ENCODE measurements around the gene GP1BB. TPM values are rescaled to one million over a fixed set of nuclear protein-coding genes. Genes with fewer than 3 reads are reported as not detected.

The GP1BB gene
- total RNA-seq, 1 experiment from 2014 or later = 1.6 TPM

DNA sequence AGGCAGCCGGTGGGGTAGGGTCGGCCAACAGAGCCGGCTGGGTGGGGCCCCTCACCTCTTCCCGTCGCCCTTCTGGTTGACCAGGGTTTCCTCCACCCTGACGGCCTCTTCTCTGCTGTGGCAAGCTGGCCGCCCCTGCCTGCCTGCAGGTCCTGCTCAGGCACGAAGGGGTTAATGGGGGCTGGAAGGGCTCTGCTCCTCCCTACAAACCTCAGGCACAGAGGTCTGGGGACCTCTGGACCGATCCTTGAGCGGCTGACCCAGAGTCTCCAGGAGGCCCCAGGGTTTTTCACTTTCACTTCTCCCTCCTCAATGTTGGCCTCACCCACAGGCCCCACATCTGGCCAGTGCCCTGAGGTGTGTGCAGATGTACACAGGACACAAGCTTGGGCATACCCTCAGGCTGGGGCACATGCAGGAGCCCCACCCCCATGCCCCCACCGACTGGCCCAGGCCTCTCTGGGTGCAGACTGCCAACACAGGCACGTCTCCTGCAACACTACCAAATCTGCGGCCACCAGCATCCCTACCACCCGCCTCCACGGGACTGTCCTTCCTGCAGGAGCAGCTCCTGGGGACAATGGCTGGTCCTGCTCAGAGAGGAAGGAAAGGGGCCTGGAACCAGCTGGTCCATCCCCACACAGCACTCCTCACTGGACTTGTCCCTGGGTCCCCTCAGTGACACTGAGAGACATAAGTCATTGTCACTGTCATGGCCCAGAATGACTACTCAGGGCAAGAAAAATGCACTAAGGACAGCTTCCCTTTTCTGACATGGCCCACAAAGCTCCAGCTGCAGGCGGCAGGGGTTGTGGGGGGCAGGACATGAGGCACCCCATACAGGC lies 34.0 kb downstream of the GP1BB start:
- in situ Hi-C loops (cut with HindIII; ENCODE audit: low pct_unique_long_range_greater_than_20kb, low sequenced_read_pairs) = loop anchor here (10.0 kb wide), 1 partner anchor 77 kb away; no protein-coding TSS in a partner anchor
- DNase-seq (ENCODE audit: low read depth, low spot score) = no peak

DNA sequence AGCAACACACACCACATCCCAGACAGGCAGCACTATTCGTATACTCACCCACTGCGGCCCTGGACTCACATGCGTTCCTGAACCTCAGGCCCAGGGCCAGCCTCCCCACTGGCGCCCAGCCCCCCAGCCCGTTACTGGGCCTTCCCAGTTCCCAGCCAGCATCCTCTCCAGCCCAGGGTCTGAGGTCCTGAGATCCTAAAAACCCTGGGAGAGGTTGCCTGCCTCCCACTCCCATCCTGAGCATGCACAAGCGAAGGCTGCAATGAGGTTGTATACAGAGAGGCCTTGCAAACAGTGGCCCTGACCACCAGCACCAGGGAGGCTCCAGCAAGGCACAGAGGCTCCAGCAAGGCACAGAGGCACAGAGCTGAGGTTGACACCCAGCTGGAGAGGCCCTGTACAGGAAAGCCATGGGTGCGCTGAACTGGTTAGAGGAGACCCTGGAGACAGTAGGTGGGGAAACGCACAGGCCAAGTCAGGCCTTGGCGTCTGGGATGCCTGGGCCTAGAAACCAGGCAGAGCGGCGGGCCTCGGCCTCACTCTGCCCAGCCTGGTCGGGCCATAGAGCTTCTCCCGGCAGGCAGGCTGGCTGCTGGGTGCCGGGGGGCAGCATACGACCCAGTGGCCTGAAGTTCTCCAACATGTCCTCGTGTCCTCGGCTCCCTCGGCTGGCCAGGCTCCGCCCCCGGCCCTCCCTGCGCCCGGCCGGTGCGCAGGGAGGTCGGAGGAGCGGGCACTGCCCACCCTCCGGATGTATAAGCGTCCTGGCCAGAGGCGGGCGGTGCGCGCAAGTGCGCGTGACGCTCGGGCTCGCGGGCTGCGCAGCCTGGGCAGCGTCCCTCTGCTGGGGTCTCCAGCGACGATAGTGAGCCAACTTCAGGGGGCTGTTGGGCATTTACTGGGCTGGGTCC lies 34.9 kb downstream of the GP1BB start:
- in situ Hi-C loops (cut with HindIII; ENCODE audit: low pct_unique_long_range_greater_than_20kb, low sequenced_read_pairs) = loop anchor here (10.0 kb wide), 1 partner anchor 77 kb away; no protein-coding TSS in a partner anchor
- no peak for DNase-seq (ENCODE audit: low read depth, low spot score)

DNA sequence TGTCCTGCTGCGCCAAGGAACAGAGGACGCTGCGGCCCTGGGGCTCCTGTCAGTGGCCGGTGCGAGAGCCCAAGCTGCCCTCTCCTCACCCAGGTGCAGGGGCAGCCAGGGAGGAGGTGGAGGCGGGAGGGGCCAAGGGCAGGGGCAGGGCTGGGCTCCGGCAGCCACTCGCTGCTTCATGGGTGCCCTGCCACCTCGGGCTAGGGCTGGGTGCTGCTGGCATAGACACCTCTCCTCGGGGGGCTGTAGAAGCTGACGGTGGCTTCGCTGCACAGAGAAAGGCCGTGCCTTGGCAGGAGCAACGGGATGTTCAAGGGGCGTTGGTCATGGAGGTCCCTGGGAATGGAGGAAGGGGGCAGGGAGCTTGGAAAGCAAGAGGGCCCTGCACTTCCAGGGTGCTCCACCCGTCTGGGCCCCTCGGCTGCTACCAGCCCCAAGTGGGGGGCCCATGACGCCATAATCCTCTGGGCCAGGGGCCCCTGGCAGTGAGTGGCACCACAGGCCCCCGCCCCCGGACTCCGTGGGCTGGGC lies 35.6 kb downstream of the GP1BB start:
- in situ Hi-C loops (cut with HindIII; ENCODE audit: low pct_unique_long_range_greater_than_20kb, low sequenced_read_pairs) = loop anchor here (10.0 kb wide), 1 partner anchor 76 kb away; no protein-coding TSS in a partner anchor
- no peak for DNase-seq (ENCODE audit: low read depth, low spot score)

DNA sequence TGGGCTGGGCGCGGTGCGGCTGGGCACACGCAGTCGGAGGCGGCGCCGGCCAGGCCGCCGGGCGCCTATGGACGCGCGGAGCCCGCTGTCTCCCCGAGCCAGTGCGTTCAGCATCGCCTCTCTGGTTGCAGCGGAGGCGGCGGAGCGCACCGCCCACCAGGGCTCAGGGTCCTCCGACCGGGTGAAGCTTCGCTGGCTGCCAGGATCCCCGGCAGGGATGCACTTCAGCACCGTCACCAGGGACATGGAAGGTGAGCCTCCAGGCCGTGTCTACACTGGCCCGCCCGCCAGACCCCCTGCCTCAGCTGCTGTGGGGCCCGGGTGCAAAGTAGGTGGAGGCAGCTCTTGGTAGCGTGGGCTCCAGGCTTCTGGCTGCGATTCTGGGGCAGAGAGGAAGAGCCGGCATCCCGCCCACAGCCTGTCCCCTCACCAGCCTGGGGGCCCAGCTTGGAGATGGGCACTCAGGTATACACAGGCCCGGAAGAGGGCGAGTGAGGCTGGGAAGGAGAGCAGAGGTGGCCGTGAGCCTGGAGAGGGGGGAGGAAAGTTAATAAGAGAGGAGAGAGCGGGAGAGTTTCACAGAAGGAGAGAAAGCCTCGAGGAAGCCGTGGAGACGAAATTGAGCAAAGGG lies 36.2 kb downstream of the GP1BB start:
- in situ Hi-C loops (cut with HindIII; ENCODE audit: low pct_unique_long_range_greater_than_20kb, low sequenced_read_pairs) = loop anchor here (10.0 kb wide), 1 partner anchor 75 kb away; no protein-coding TSS in a partner anchor
- DNase-seq (ENCODE audit: low read depth, low spot score) = no peak

- no peak for DNase-seq (ENCODE audit: low read depth, low spot score)
- in situ Hi-C loops (cut with HindIII; ENCODE audit: low pct_unique_long_range_greater_than_20kb, low sequenced_read_pairs) = no loop called here
Observed at GRCh38 chr22:19760058-19760950, 37.0 kb downstream of the GP1BB start, which contains the start of gene TBX1. TSS of gene TBX1 (plus strand) at chr22:19760778. CDS start at chr22:19760844, 66 bp downstream.

- DNase-seq (ENCODE audit: low read depth, low spot score) = no peak
- in situ Hi-C loops (cut with HindIII; ENCODE audit: low pct_unique_long_range_greater_than_20kb, low sequenced_read_pairs) = no loop called here
Observed at GRCh38 chr22:19760951-19761724, 37.8 kb downstream of the GP1BB start.

GRCh38 chr22:19761725-19762567 lies 38.6 kb downstream of the GP1BB start:
- in situ Hi-C loops (cut with HindIII; ENCODE audit: low pct_unique_long_range_greater_than_20kb, low sequenced_read_pairs) = no loop called here
- DNase-seq (ENCODE audit: low read depth, low spot score) = no peak

DNA sequence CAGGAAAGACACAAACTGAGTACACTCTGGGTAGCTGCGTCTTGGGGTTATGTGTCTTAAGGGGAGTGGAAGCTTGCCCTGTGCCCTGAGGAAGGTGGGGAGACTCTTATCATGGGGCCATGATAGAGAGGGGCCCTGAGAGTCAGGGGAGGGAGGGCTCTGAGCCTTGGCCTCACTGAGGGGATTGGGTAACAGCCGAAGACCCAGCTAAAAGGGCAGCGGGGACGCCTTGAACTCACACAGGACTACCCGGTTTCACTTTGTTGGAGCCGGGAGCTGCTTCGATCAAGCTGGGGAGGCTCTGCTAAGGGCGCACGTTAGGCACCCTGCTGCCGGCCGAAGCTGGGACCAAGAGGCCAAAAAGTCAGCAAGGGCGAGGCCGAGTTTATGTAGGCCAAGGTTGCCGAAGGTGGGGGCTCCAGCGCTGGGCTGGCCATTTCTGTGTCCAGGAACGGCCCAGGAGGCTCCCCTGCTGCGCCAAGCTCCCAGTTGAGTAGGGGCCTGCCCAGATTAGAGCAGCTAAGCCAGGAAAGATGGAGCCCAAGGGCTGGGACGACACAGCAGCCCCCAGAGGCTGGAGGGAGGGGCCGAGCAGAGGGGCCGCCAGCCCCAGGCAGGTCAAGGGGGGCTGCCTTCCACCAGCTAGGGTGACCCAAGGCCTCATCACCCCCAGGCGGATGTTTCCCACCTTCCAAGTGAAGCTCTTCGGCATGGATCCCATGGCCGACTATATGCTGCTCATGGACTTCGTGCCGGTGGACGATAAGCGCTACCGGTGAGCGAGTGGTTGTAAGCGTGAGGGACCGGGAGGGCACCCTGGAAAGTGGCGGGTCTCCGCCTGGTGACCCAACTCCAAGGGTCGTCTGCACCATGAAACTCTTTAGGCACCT lies 39.5 kb downstream of the GP1BB start:
- no peak for DNase-seq (ENCODE audit: low read depth, low spot score)
- in situ Hi-C loops (cut with HindIII; ENCODE audit: low pct_unique_long_range_greater_than_20kb, low sequenced_read_pairs) = no loop called here

DNA sequence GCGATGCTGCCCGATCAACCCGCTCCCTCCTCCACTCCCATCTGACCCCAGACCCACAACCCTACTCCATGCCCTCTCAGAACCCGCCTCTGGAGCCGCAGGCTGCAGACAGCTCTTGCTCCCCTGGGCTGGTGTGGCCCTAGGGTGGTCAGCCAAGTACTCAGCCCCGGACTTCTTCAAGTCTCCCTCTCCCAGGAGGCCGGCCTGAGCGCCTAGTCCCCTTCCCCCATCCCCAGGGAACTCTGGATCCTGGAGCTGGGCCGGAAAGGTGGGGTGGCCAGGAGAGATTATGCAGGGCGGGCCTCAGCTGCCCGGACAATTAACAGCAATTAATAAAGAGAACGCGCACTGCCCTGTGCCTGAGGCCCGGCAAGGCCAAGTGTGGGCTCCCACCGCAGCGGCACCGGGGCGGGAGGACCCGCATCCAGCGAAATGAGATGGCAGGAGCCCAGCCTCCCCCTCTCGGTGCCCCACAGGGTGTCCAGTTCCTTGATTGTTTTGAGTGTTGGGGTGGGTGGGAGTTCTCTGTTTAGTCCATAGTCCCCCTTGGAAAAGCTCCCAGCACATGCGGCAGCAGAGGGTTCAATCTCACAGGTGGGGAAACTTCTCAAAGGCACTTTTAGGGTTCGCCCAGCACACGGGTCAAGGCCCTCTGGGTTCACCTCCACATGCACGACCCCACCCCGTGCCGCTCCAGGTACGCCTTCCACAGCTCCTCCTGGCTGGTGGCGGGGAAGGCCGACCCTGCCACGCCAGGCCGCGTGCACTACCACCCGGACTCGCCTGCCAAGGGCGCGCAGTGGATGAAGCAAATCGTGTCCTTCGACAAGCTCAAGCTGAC lies 40.3 kb downstream of the GP1BB start:
- no peak for DNase-seq (ENCODE audit: low read depth, low spot score)
- in situ Hi-C loops (cut with HindIII; ENCODE audit: low pct_unique_long_range_greater_than_20kb, low sequenced_read_pairs) = no loop called here

DNA sequence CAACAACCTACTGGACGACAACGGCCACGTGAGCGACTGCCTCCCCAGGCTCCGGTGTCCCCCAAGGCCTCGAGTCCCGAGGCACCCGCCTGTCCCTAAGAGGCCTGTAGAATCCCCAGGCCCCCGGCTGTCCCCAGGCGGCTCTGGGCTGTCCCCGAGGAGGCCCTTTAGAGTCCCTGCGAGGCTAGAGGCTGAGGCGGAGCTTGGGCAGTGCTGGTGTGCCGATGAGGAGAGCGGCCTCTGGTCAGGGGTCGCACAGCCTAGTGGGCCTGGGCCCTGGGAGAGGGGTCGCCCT lies 40.9 kb downstream of the GP1BB start:
- in situ Hi-C loops (cut with HindIII; ENCODE audit: low pct_unique_long_range_greater_than_20kb, low sequenced_read_pairs) = no loop called here
- no peak for DNase-seq (ENCODE audit: low read depth, low spot score)

- in situ Hi-C loops (cut with HindIII; ENCODE audit: low pct_unique_long_range_greater_than_20kb, low sequenced_read_pairs) = no loop called here
- no peak for DNase-seq (ENCODE audit: low read depth, low spot score)
Observed at GRCh38 chr22:19764636-19765476, 41.5 kb downstream of the GP1BB start.

DNA sequence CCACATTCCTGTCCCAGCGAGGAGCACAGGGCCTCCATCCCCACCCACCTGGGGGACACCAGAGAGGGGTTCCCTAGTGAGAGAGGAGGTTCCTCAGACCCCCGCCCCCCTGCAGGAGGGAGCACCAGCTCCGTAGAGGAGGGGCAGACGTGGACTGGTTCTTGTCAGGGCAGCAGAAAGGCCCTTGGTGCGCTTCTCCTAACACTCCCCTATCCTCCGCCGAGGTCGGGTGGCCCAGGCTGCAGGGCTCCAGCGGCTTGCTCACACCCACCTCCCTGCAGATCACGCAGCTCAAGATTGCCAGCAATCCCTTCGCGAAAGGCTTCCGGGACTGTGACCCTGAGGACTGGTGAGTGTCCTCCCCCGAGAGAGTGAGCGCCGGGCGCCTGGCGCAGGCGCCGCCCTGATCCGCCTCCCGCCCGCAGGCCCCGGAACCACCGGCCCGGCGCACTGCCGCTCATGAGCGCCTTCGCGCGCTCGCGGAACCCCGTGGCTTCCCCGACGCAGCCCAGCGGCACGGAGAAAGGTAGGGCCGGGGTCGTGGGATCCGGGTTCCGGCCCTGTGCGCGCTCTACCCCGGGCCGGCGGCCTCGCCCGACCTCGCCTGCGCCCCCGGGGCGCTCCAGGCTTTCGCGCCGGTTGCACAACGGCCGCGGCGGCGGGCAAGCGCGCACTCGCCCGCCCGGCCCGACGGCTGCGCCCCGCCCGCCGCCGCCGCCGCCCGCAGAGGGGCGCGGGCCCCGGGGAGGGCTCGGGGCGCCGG lies 42.3 kb downstream of the GP1BB start:
- DNase-seq (ENCODE audit: low read depth, low spot score) = no peak
- in situ Hi-C loops (cut with HindIII; ENCODE audit: low pct_unique_long_range_greater_than_20kb, low sequenced_read_pairs) = no loop called here

DNA sequence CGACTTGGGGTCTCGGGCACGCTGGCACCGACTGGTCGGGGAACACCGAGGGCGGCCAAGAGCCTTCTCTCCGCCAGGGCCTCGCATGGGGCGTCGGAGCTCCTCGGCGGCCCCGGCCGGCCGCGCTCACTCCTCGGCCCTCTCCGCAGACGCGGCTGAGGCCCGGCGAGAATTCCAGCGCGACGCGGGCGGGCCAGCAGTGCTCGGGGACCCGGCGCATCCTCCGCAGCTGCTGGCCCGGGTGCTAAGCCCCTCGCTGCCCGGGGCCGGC lies 42.8 kb downstream of the GP1BB start:
- no peak for DNase-seq (ENCODE audit: low read depth, low spot score)
- in situ Hi-C loops (cut with HindIII; ENCODE audit: low pct_unique_long_range_greater_than_20kb, low sequenced_read_pairs) = no loop called here

Data from SK-MEL-5 (cell line).